ENCODE results near the gene DSCAML1.

- TF ChIP-seq, protein P1, sequence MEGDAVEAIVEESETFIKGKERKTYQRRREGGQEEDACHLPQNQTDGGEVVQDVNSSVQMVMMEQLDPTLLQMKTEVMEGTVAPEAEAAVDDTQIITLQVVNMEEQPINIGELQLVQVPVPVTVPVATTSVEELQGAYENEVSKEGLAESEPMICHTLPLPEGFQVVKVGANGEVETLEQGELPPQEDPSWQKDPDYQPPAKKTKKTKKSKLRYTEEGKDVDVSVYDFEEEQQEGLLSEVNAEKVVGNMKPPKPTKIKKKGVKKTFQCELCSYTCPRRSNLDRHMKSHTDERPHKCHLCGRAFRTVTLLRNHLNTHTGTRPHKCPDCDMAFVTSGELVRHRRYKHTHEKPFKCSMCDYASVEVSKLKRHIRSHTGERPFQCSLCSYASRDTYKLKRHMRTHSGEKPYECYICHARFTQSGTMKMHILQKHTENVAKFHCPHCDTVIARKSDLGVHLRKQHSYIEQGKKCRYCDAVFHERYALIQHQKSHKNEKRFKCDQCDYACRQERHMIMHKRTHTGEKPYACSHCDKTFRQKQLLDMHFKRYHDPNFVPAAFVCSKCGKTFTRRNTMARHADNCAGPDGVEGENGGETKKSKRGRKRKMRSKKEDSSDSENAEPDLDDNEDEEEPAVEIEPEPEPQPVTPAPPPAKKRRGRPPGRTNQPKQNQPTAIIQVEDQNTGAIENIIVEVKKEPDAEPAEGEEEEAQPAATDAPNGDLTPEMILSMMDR (IDR thresholded peaks at IDR 0.05) = no peak
- no peak for TF ChIP-seq POLR2A (IDR thresholded peaks at IDR 0.05)
These were observed 382.3 kb downstream of the DSCAML1 start for GRCh38 chr11:117414724-117415123.

All from uterus (tissue), 2 donors.